ENCODE data around the gene RALY. TPM values are rescaled to one million over a fixed set of nuclear protein-coding genes. Genes with fewer than 3 reads are reported as not detected.
A peak's percentile ranks its signal among the peaks of the same experiment; 100 is the strongest.

Gene RALY
- total and polyA plus RNA-seq, 10 of the 15 experiments (the other 5 are each of a cell fraction or from before 2014, with no cell fraction given), result 1.2 to 246 (median 137) TPM

GRCh38 chr20:34110025-34110744 is 116.5 kb downstream of the RALY start:
- peaks cover 9% of the 10 kb centered on the region for H3K4me1 ChIP-seq (ENCODE audit: control insufficient read depth, insufficient read depth, low read length)
- H3K4me3 ChIP-seq, result peak overlapping the region; percentile 84
- no TSS peak for BruUV-seq (replicated peaks)
- ChIA-PET CTCF (no interaction called here), POLR2A (interaction anchor here (0.7 kb wide), 2 partner anchors 630 to 1159 kb away, joined by 5 to 7 read pairs; no protein-coding TSS in a partner anchor), SMC1A (ENCODE audit: uncharacterized antibody, unreplicated experiment) (interaction anchor here (1.1 to 2.7 kb wide), 3 partner anchors 15 to 248 kb away, joined by 4 to 10 read pairs (median 4); no protein-coding TSS in a partner anchor), RAD21 (ENCODE audit: unreplicated experiment) (no interaction called here)
- in situ Hi-C loops (cut with MboI) (no loop called here), intact Hi-C loops (cut with micrococcal nuclease; ENCODE audit: unreplicated experiment) (loop anchor here (5.0 kb wide), 1 partner anchor 118 kb away; the partner anchor contains the start of gene RALY)
- no peak overlapping the region for H2AFZ ChIP-seq (ENCODE audit: control insufficient read depth, low read depth, low read length)
- H3K79me2 ChIP-seq (ENCODE audit: control insufficient read depth, insufficient read depth, low read length), result peaks cover 68% of the 10 kb centered on the region
- H4K20me1 ChIP-seq (ENCODE audit: control insufficient read depth, insufficient read depth), result peaks cover 7% of the 10 kb centered on the region
- DNase-seq (ENCODE audit: low read depth, low spot score) (no peak), ATAC-seq (no peak), FAIRE-seq (no peak)
- peak overlapping the region; percentile 100 for H3K9ac ChIP-seq (ENCODE audit: control insufficient read depth, insufficient read depth, low read length)
- H3K4me2 ChIP-seq (ENCODE audit: control insufficient read depth, insufficient read depth), result peak overlapping the region; percentile 92
- peak overlapping the region; percentile 50 for H3K27ac ChIP-seq (ENCODE audit: control insufficient read depth, insufficient read depth)
- peaks cover under 1 to 13% of the 10 kb centered on the region in 2 experiments; a peak in 3 of 4 replicates for H3K36me3 ChIP-seq (ENCODE audit: control insufficient read depth in 2 of 2, insufficient read depth in 2 of 2, low read length in 1 of 2)
- H3K9me3 ChIP-seq (replicated peaks; ENCODE audit: control insufficient read depth, insufficient read depth, low read length), result no peaks in the 10 kb centered on the region
- WGBS (ENCODE audit: insufficient coverage, insufficient replicate concordance, low lambda C conversion rate, missing lambda C conversion rate), result 58% methylated on average over 10 of the region's 10 CpGs
- H3K27me3 ChIP-seq (replicated peaks in 1 of 2; ENCODE audit: control insufficient read depth in 2 of 2, insufficient read depth in 2 of 2, low read length in 1 of 2), result no peaks in the 10 kb centered on the region
- no peak for TF ChIP-seq ZNF24 (IDR thresholded peaks at IDR 0.05)
- TF ChIP-seq KAT2A (conservative IDR thresholded peaks at IDR 0.05; ENCODE audit: control insufficient read depth, low read depth, low read length), result no peak
- no peak for TF ChIP-seq SUPT20H (IDR thresholded peaks at IDR 0.05; ENCODE audit: borderline replicate concordance, control insufficient read depth, low read depth, low read length)
- TF ChIP-seq SIN3A (IDR thresholded peaks at IDR 0.05; ENCODE audit: low read depth, low read length), result no peak
- no peak for TF ChIP-seq USF1 (IDR thresholded peaks at IDR 0.05; ENCODE audit: borderline replicate concordance, extremely low read length, insufficient read depth, low read depth, low read length)
- TF ChIP-seq NFYB (IDR thresholded peaks at IDR 0.05; ENCODE audit: insufficient read depth, low read depth, low read length), result no peak
- TF ChIP-seq PAX5 (IDR thresholded peaks at IDR 0.05; ENCODE audit: borderline replicate concordance, low read depth, low read length), result no peak
- 0 out of 3 replicates have a peak, but pooled peaks have one; percentile 14 for TF ChIP-seq POU2F2 (IDR thresholded peaks at IDR 0.05; ENCODE audit: borderline replicate concordance, low read depth, low read length)
- peak; percentile 38; the same call in 1 of the 2 replicates for TF ChIP-seq POLR2A (IDR thresholded peaks at IDR 0.05; ENCODE audit: low read depth, low read length)
- TF ChIP-seq PRDM15 (CRISPR knock-in tag; IDR thresholded peaks at IDR 0.05), result no peak
- TF ChIP-seq SKIL (IDR thresholded peaks at IDR 0.05; ENCODE audit: low read depth, poor library complexity, severe bottlenecking), result no peak
- TF ChIP-seq RELB (IDR thresholded peaks at IDR 0.05; ENCODE audit: low read depth), result 0 out of 2 replicates have a peak, but pooled peaks have one; percentile 6

All from GM12878 (cell line).